Rectal smooth muscle tissue (tissue), 1 donor: ENCODE results near the gene MINDY4.

Experiments used
- H3K27ac ChIP-seq: one replicate; pipeline ENCODE4 v1.7.0; 2013; ENCODE audit warnings: low read depth, low read length, inconsistent platforms
- H3K27me3 ChIP-seq: one replicate; pipeline ENCODE4 v1.7.0; 2013; ENCODE audit warnings: low read length; ENCODE audit not compliant: control insufficient read depth, insufficient read depth
- H3K36me3 ChIP-seq: one replicate; pipeline ENCODE4 v1.7.0; 2013; ENCODE audit warnings: low read length; ENCODE audit not compliant: control insufficient read depth, insufficient read depth
- H3K4me1 ChIP-seq: one replicate; pipeline ENCODE4 v1.7.0; 2013; ENCODE audit warnings: low read length; ENCODE audit not compliant: control insufficient read depth, insufficient read depth
- H3K4me3 ChIP-seq: one replicate; pipeline ENCODE4 v1.7.0; 2013; ENCODE audit warnings: low read length
- H3K9ac ChIP-seq: one replicate; pipeline ENCODE4 v1.7.0; 2013; ENCODE audit warnings: low read length

The MINDY4 gene

GRCh38 chr7:30927559-30927958, 156.3 kb downstream of the MINDY4 start:
- Histone ChIP-seq H3K27ac (no peak overlapping the region), H3K4me3 (no peak overlapping the region), H3K27me3 (no peaks in the 10 kb centered on the region), H3K4me1 (peaks cover 8% of the 10 kb centered on the region), H3K36me3 (peaks cover 7% of the 10 kb centered on the region), H3K9ac (no peak overlapping the region)

- H3K4me3 ChIP-seq: no peak overlapping the region
- H3K4me1 ChIP-seq: peaks cover 8% of the 10 kb centered on the region
- no peaks in the 10 kb centered on the region for H3K27me3 ChIP-seq
- no peak overlapping the region for H3K9ac ChIP-seq
- H3K27ac ChIP-seq: no peak overlapping the region
- H3K36me3 ChIP-seq: peaks cover 5% of the 10 kb centered on the region
Observed at GRCh38 chr7:30928254-30928872, 157.1 kb downstream of the MINDY4 start.

GRCh38 chr7:30929686-30930085, 158.5 kb downstream of the MINDY4 start:
- Histone ChIP-seq H3K4me3 (no peak overlapping the region), H3K4me1 (peaks cover 8% of the 10 kb centered on the region), H3K9ac (no peak overlapping the region), H3K36me3 (no peaks in the 10 kb centered on the region), H3K27me3 (no peaks in the 10 kb centered on the region), H3K27ac (no peak overlapping the region)

- H3K9ac ChIP-seq: no peak overlapping the region
- peak overlapping the region; percentile 17 for H3K27ac ChIP-seq
- peaks cover 8% of the 10 kb centered on the region for H3K4me1 ChIP-seq
- no peak overlapping the region for H3K4me3 ChIP-seq
- H3K27me3 ChIP-seq: no peaks in the 10 kb centered on the region
- no peaks in the 10 kb centered on the region for H3K36me3 ChIP-seq
Observed at GRCh38 chr7:30930621-30931020, 159.4 kb downstream of the MINDY4 start.

DNA sequence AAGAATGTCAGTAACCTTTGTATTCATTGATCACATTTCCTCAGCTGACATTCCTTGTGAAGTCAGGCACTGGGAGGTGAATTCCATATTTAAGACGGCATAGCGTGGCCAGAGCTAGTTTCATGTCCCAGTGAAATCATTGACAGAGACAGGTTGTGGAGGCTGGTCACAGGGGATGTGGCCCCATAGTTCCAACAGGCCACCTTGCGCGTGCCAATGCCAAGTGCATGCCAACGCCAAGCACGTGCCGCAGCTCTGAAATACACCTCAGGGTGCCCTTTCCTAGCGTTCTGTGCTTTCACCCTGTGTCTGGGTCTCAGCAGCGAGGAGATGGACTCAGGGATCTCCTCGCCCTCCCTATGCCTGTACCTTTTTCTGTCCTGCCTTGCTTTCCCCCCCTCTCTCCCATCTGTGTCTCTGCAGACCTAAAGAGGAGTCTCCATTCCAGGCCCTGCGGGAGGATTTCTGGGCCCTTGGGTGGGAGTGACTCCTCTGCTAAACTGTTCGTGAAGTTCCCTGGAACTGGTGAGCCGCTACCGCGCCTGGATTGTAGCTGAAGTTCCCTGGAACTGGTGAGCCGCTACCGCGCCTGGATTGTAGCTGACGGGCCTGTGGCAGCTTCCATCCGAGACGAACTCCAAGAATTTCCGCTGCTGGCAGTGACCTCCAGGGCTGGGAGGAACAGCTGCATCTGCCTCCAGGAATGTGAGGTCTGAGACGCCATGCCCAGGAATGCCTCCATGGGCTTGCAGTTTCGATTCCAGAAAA, 160.1 kb downstream of the MINDY4 start:
- Histone ChIP-seq H3K27ac (peak overlapping the region; percentile 25), H3K27me3 (no peaks in the 10 kb centered on the region), H3K4me3 (no peak overlapping the region), H3K9ac (no peak overlapping the region), H3K4me1 (peaks cover 8% of the 10 kb centered on the region), H3K36me3 (no peaks in the 10 kb centered on the region)

GRCh38 chr7:30931929-30932540, 160.8 kb downstream of the MINDY4 start:
- no peak overlapping the region for H3K4me3 ChIP-seq
- no peaks in the 10 kb centered on the region for H3K27me3 ChIP-seq
- H3K4me1 ChIP-seq: peaks cover 8% of the 10 kb centered on the region
- H3K27ac ChIP-seq: no peak overlapping the region
- H3K9ac ChIP-seq: no peak overlapping the region
- H3K36me3 ChIP-seq: no peaks in the 10 kb centered on the region

- peaks cover 8% of the 10 kb centered on the region for H3K4me1 ChIP-seq
- H3K27me3 ChIP-seq: no peaks in the 10 kb centered on the region
- H3K36me3 ChIP-seq: no peaks in the 10 kb centered on the region
- H3K9ac ChIP-seq: no peak overlapping the region
- H3K4me3 ChIP-seq: no peak overlapping the region
- H3K27ac ChIP-seq: no peak overlapping the region
Observed at GRCh38 chr7:30932562-30932961, 161.3 kb downstream of the MINDY4 start.

- Histone ChIP-seq H3K27me3 (no peaks in the 10 kb centered on the region), H3K27ac (no peak overlapping the region), H3K9ac (no peak overlapping the region), H3K4me1 (peaks cover 8% of the 10 kb centered on the region), H3K4me3 (no peak overlapping the region), H3K36me3 (no peaks in the 10 kb centered on the region)
Observed at GRCh38 chr7:30933124-30933974, 162.1 kb downstream of the MINDY4 start.

DNA sequence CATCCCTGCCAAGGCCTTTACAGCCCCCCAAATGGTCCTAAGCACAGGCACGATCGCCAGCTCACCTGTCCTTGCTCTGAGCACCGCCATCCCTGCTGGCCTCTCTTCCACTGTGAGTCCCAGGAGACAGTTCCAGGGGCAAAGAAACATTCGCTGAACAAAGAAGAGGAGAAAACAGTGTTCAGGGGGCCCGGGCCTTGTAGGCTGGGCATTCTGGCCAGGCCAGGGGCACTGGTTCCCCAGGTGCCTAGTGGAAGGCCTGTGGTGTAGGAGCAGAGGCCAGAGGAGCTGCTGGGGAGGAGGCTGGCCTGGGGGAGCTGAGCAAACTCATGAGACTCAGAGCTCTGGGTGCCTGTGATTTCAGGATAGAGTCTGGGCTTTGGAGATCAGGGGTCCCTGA, 163.0 kb downstream of the MINDY4 start:
- Histone ChIP-seq H3K4me3 (no peak overlapping the region), H3K4me1 (peaks cover 8% of the 10 kb centered on the region), H3K9ac (no peak overlapping the region), H3K36me3 (no peaks in the 10 kb centered on the region), H3K27ac (no peak overlapping the region), H3K27me3 (no peaks in the 10 kb centered on the region)

GRCh38 chr7:30934732-30935568, 163.7 kb downstream of the MINDY4 start:
- H3K4me3 ChIP-seq: no peak overlapping the region
- no peaks in the 10 kb centered on the region for H3K36me3 ChIP-seq
- no peak overlapping the region for H3K27ac ChIP-seq
- no peak overlapping the region for H3K9ac ChIP-seq
- H3K27me3 ChIP-seq: no peaks in the 10 kb centered on the region
- H3K4me1 ChIP-seq: peaks cover 8% of the 10 kb centered on the region

GRCh38 chr7:30935569-30935877, 164.3 kb downstream of the MINDY4 start:
- no peaks in the 10 kb centered on the region for H3K36me3 ChIP-seq
- H3K4me3 ChIP-seq: no peak overlapping the region
- no peaks in the 10 kb centered on the region for H3K27me3 ChIP-seq
- H3K27ac ChIP-seq: no peak overlapping the region
- no peak overlapping the region for H3K9ac ChIP-seq
- peaks cover 7% of the 10 kb centered on the region for H3K4me1 ChIP-seq
